ENCODE data around the gene KICS2. TPM values are rescaled to one million over a fixed set of nuclear protein-coding genes. Genes with fewer than 3 reads are reported as not detected.

KICS2 gene
- total and polyA plus RNA-seq, 2 of the 13 experiments (the other 11 are each of a cell fraction or from before 2014, with no cell fraction given) = 3.5 to 6.6 TPM

DNA sequence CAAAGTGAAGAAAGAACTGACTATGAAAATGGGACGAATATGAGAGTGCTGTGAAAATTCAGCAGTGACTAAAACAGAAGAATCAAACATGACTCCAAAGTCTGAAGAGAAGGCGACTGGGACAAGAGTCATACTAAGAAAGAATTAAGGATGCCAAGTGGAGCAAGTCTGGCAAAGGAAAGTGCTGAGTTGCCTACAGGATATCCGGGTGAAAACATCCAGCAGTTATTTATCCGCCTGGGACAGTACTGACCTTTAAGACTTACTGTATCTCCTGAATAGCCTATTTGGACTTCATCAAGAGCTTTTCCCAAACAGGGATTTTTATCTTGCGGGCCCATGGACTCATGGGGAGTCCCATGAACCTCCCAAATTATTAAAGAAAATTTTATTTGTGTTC, 41.1 kb downstream of the KICS2 start (continued):
- TF ChIP-seq, protein P1, sequence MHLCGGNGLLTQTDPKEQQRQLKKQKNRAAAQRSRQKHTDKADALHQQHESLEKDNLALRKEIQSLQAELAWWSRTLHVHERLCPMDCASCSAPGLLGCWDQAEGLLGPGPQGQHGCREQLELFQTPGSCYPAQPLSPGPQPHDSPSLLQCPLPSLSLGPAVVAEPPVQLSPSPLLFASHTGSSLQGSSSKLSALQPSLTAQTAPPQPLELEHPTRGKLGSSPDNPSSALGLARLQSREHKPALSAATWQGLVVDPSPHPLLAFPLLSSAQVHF (CRISPR knock-in tag; IDR thresholded peaks at IDR 0.05) = no peak

DNA sequence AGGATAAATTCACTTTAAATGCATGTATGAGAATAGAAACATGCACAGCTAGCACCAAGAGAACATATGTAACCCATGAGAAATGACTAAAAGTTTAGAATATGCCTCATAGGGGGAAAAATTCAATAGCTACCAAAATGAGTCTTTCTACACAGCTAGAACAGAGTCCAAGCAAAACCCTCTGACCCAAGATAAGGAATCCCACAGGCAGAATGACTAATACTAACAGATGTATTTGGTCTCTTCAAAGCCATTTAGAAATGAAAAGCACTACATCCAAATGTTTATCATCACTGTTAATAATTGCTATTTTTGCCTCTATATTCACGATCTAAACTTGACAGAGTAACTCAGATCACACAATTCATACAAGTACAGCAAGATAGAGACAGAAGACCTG, 44.0 kb downstream of the KICS2 start:
- Histone ChIP-seq H3K4me3 (replicated peaks in 1 of 3; ENCODE audit: insufficient read depth in 1 of 3, low read depth in 2 of 3, low read length in 3 of 3) (no peak overlapping the region), H2AFZ (ENCODE audit: low read length) (no peak overlapping the region), H3K4me2 (ENCODE audit: low read depth, low read length) (no peak overlapping the region), H3K4me1 (ENCODE audit: insufficient read depth, low read length) (peaks cover 14% of the 10 kb centered on the region), H3K9ac (ENCODE audit: insufficient read depth, low read depth, low read length) (no peak overlapping the region), H3K79me2 (ENCODE audit: insufficient read depth, low read length) (no peaks in the 10 kb centered on the region), H3K27me3 (ENCODE audit: control insufficient read depth in 1 of 2, insufficient read depth in 2 of 2, low read length in 2 of 2) (no peaks in the 10 kb centered on the region), H3K9me3 (ENCODE audit: low read length) (no peaks in the 10 kb centered on the region), H3K27ac (ENCODE audit: extremely low read length, insufficient read depth, low read length) (no peak overlapping the region), H4K20me1 (ENCODE audit: insufficient read depth, low read length) (no peaks in the 10 kb centered on the region), H3K36me3 (replicated peaks in 1 of 2; ENCODE audit: control insufficient read depth in 1 of 2, insufficient read depth in 2 of 2, low read length in 2 of 2) (no peaks in the 10 kb centered on the region)
- no peak for TF ChIP-seq ZNF260 (CRISPR knock-in tag; IDR thresholded peaks at IDR 0.05; ENCODE audit: borderline replicate concordance, low read depth)
- DNase-seq (ENCODE audit: low spot score) (no peak), ATAC-seq (no peak; the same call in 2 of the 3 replicates), FAIRE-seq (no peak)
- in situ Hi-C loops (cut with HindIII; ENCODE audit: extremely low pct_ligation_motif_present, low pct_unique_long_range_greater_than_20kb) (no loop called here), intact Hi-C loops (cut with micrococcal nuclease; ENCODE audit: unreplicated experiment) (no loop called here)
- no TSS peak for BruUV-seq (replicated peaks)
- CTCF ChIA-PET (ENCODE audit: low intra/inter-chr PET ratio, low total read pairs) = no interaction called here
- POLR2A ChIA-PET = no interaction called here
- 3% methylated on average over 1 of the region's 1 CpG for WGBS (ENCODE audit: low lambda C conversion rate)

DNA sequence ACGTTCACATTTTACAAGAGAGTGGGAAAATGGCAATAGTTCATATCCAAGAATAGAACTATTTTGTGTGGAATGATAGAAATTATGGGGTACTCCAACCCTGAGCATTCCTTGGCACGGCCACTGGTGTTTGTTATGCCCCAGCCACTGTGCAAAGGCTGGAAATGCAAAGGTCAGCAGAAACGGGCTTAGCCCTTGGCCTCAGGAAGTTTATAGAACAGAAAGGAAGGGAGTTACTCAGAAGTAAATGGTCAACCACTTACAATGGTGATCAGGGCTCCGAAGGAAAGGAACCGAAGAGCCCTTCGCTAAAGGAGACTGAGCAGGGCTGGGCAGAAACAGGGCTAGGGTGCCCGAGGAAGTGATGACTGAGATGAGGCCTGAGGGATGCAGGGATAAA, 45.1 kb downstream of the KICS2 start:
- ATAC-seq (no peak), FAIRE-seq (no peak), DNase-seq (ENCODE audit: low spot score) (no peak)
- Histone ChIP-seq H3K36me3 (replicated peaks in 1 of 2; ENCODE audit: control insufficient read depth in 1 of 2, insufficient read depth in 2 of 2, low read length in 2 of 2) (no peaks in the 10 kb centered on the region), H3K79me2 (ENCODE audit: insufficient read depth, low read length) (no peaks in the 10 kb centered on the region), H3K4me2 (ENCODE audit: low read depth, low read length) (no peak overlapping the region), H2AFZ (ENCODE audit: low read length) (no peak overlapping the region), H3K9me3 (ENCODE audit: low read length) (no peaks in the 10 kb centered on the region), H4K20me1 (ENCODE audit: insufficient read depth, low read length) (no peaks in the 10 kb centered on the region), H3K27ac (ENCODE audit: extremely low read length, insufficient read depth, low read length) (no peak overlapping the region), H3K4me3 (replicated peaks in 1 of 3; ENCODE audit: insufficient read depth in 1 of 3, low read depth in 2 of 3, low read length in 3 of 3) (no peak overlapping the region), H3K9ac (ENCODE audit: insufficient read depth, low read depth, low read length) (no peak overlapping the region), H3K4me1 (ENCODE audit: insufficient read depth, low read length) (peaks cover 19% of the 10 kb centered on the region), H3K27me3 (ENCODE audit: control insufficient read depth in 1 of 2, insufficient read depth in 2 of 2, low read length in 2 of 2) (no peaks in the 10 kb centered on the region)
- WGBS (ENCODE audit: low lambda C conversion rate) = 55% methylated on average over 7 of the region's 7 CpGs
- intact Hi-C loops (cut with micrococcal nuclease; ENCODE audit: unreplicated experiment) (no loop called here), in situ Hi-C loops (cut with HindIII; ENCODE audit: extremely low pct_ligation_motif_present, low pct_unique_long_range_greater_than_20kb) (no loop called here)
- POLR2A ChIA-PET = no interaction called here
- TF ChIP-seq MAFF (IDR thresholded peaks at IDR 0.05; ENCODE audit: low read depth, low read length) (peak; percentile 96), MAFK (conservative IDR thresholded peaks at IDR 0.05 in 1 of 2, IDR thresholded peaks at IDR 0.05 in 1 of 2; ENCODE audit: low read length in 2 of 2) (peak; percentile 96 to 98), MAFG (CRISPR knock-in tag; IDR thresholded peaks at IDR 0.05) (peak; percentile 49; the same call in 1 of the 2 replicates)
- TF ChIP-seq, protein P2, sequence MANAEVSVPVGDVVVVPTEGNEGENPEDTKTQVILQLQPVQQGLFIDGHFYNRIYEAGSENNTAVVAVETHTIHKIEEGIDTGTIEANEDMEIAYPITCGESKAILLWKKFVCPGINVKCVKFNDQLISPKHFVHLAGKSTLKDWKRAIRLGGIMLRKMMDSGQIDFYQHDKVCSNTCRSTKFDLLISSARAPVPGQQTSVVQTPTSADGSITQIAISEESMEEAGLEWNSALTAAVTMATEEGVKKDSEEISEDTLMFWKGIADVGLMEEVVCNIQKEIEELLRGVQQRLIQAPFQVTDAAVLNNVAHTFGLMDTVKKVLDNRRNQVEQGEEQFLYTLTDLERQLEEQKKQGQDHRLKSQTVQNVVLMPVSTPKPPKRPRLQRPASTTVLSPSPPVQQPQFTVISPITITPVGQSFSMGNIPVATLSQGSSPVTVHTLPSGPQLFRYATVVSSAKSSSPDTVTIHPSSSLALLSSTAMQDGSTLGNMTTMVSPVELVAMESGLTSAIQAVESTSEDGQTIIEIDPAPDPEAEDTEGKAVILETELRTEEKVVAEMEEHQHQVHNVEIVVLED (CRISPR knock-in tag; IDR thresholded peaks at IDR 0.05; ENCODE audit: borderline replicate concordance) = no peak
- no TSS peak for BruUV-seq (replicated peaks)
- CTCF ChIA-PET (ENCODE audit: low intra/inter-chr PET ratio, low total read pairs) = no interaction called here
